Stimulated activated CD4-positive, alpha-beta T cell treated with anti-CD3 and anti-CD28 coated beads, Interleukin-2, amount 100 ng/mL, for 4 hours (primary cell): ENCODE results near the gene LAMC1.

Experiments
- DNase-seq: peaks from one replicate; pipeline ENCODE4 v3.0.0-alpha.2; 2020; ENCODE audit warnings: low read depth

LAMC1 gene

GRCh38 chr1:183023146-183023600 lies at the start of gene LAMC1:
Gene LAMC1, plus strand, starts transcription at chr1:183023420. Its CDS starts 297 bp downstream, at chr1:183023717.
- no peak for DNase-seq

- no peak for DNase-seq
Measured at GRCh38 chr1:182974506-182975191, 48.6 kb upstream of the LAMC1 start.

- no peak for DNase-seq
Measured at GRCh38 chr1:182977480-182977879, 45.7 kb upstream of the LAMC1 start.

GRCh38 chr1:182978151-182978853 lies 44.9 kb upstream of the LAMC1 start:
- DNase-seq, result no peak

- no peak for DNase-seq
Measured at GRCh38 chr1:182984138-182984537, 39.1 kb upstream of the LAMC1 start.

GRCh38 chr1:182984621-182985020 lies 38.6 kb upstream of the LAMC1 start:
- no peak for DNase-seq

GRCh38 chr1:182985876-182986275 lies 37.3 kb upstream of the LAMC1 start:
- DNase-seq, result no peak

- no peak for DNase-seq
Measured at GRCh38 chr1:182990413-182991144, 32.6 kb upstream of the LAMC1 start.

GRCh38 chr1:182993746-182994145 lies 29.5 kb upstream of the LAMC1 start:
- DNase-seq, result no peak

GRCh38 chr1:182995894-182996293 lies 27.3 kb upstream of the LAMC1 start:
- no peak for DNase-seq

- DNase-seq, result no peak
Measured at GRCh38 chr1:182996816-182997215, 26.4 kb upstream of the LAMC1 start.

GRCh38 chr1:182998482-182998881 lies 24.7 kb upstream of the LAMC1 start:
- no peak for DNase-seq

GRCh38 chr1:183000167-183000962 lies 22.9 kb upstream of the LAMC1 start:
- no peak for DNase-seq

- DNase-seq, result no peak
Measured at GRCh38 chr1:183002267-183002666, 21.0 kb upstream of the LAMC1 start.

GRCh38 chr1:183002797-183003196 lies 20.4 kb upstream of the LAMC1 start:
- no peak for DNase-seq

- no peak for DNase-seq
Measured at GRCh38 chr1:183003203-183003602, 20.0 kb upstream of the LAMC1 start.

- DNase-seq, result no peak
Measured at GRCh38 chr1:183004141-183004540, 19.1 kb upstream of the LAMC1 start.

- DNase-seq, result no peak
Measured at GRCh38 chr1:183011859-183012258, 11.4 kb upstream of the LAMC1 start.

GRCh38 chr1:183012301-183012994 lies 10.8 kb upstream of the LAMC1 start:
- no peak for DNase-seq

- no peak for DNase-seq
Measured at GRCh38 chr1:183019139-183019740, 4.0 kb upstream of the LAMC1 start.

- no peak for DNase-seq
Measured at GRCh38 chr1:183019860-183020259, 3.4 kb upstream of the LAMC1 start.
